BE2C (cell line): ENCODE measurements around the gene ATXN7L1.

ENCODE experiments used
- DNase-seq: peaks from one replicate; pipeline ENCODE4 v3.0.0-alpha.2; 2020
- H3K27me3 ChIP-seq: fragments of 250-450 bp; sonication (Bioruptor Pico); 2 replicates; pipeline ENCODE4 v1.5.1; 2020; ENCODE audit warnings: mild to moderate bottlenecking
- H3K36me3 ChIP-seq: fragments of 250-450 bp; sonication (Bioruptor Pico); 2 replicates; pipeline ENCODE4 v1.5.1; 2020; ENCODE audit warnings: mild to moderate bottlenecking
- H3K4me1 ChIP-seq: fragments of 250-450 bp; sonication (Bioruptor Pico); 2 replicates; pipeline ENCODE4 v1.5.1; 2020
- H3K4me3 ChIP-seq: 2 replicates; pipeline ENCODE4 v1.5.1; 2011; ENCODE audit warnings: low read depth, low read length
- H3K9me3 ChIP-seq: fragments of 250-450 bp; sonication (Bioruptor Pico); 2 replicates; pipeline ENCODE4 v1.5.1; 2020
- TF ChIP-seq, protein P1 (sequence below): IDR thresholded peaks from 2 replicates; pipeline ENCODE4 v1.5.1; 2012; ENCODE audit warnings: mild to moderate bottlenecking, low read depth, low read length

ATXN7L1 gene

DNA sequence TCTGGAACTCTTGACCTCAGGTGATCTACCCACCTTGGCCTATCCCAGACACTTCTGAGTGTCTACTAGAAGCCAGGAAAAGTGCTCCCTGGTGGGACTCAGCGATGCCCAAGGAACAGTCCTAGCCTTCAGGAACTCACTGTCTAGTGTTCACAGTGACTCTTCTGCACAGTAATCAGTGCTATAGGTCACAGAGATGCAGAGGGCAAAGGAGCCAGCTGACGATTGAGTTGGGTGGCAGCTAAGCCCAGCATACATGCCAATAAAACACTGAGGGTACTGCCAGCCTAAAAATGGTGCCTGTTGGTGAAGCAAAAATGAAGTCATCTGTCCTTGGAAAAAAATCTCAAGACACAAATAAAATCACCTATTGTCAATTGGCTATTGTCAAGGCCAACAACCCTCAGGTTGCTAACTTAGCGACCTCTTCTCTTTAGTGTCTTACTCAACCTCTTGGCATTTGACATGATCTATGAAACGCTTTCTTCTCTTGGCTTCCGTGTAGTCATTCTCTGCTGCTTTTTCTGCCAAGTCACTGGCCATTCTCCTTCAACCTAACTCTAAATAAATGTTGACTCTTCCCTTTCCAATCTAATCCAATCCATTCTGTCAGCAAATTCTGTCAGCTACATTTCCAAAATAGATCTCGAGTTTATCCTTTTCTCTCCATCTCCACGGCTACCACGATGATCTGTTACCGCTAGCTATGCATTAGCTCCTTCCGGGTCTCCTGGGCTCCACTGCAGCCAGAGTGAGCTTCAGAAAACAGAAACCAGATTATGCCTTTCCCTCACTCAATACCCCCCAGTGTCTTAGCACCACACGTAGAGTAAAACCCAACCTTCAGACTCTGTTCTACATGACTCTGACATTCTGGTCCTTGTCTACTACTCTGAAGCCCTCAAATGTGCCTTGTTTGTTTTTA is 99.2 kb downstream of the ATXN7L1 start:
- Histone ChIP-seq H3K4me1 (peaks cover 9% of the 10 kb centered on the region), H3K27me3 (no peaks in the 10 kb centered on the region), H3K9me3 (no peaks in the 10 kb centered on the region), H3K4me3 (no peak overlapping the region), H3K36me3 (no peaks in the 10 kb centered on the region)
- no peak for DNase-seq
- TF ChIP-seq, protein P1, sequence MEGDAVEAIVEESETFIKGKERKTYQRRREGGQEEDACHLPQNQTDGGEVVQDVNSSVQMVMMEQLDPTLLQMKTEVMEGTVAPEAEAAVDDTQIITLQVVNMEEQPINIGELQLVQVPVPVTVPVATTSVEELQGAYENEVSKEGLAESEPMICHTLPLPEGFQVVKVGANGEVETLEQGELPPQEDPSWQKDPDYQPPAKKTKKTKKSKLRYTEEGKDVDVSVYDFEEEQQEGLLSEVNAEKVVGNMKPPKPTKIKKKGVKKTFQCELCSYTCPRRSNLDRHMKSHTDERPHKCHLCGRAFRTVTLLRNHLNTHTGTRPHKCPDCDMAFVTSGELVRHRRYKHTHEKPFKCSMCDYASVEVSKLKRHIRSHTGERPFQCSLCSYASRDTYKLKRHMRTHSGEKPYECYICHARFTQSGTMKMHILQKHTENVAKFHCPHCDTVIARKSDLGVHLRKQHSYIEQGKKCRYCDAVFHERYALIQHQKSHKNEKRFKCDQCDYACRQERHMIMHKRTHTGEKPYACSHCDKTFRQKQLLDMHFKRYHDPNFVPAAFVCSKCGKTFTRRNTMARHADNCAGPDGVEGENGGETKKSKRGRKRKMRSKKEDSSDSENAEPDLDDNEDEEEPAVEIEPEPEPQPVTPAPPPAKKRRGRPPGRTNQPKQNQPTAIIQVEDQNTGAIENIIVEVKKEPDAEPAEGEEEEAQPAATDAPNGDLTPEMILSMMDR = no peak

DNA sequence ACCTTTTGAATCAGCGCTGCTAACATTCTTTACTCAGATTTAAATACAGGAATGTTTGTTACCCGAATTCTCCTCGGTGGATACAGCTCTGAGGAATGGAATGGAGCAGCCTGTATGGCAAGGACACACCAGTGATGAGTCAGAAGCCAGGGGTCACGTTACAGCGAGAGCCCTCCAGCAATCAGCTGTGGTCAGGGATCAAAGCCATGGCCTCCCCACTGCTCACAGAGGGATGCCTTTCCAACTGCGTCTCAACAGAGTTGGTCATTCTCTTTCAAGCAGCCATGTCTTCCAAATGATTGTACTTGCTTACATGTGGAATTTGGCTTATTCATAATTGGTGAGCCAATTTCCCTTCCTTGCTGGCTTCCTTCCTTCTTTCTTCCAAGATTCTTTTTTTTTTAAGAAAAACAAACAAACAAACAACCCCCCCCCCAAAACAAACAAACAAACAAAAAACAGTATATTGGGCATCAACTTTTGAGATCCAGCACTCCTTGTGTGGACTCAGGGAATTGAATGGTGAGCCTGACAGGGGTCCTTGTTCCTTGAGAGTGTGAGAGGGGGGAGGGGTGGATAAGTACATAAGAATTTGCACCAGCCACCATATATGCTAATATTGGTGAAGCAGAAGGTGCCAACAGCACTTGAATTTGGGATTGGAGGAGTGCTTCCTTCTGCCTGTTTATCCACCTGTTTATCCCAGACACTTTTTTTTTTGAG is 100.2 kb downstream of the ATXN7L1 start:
- Histone ChIP-seq H3K36me3 (no peaks in the 10 kb centered on the region), H3K9me3 (no peaks in the 10 kb centered on the region), H3K4me1 (peaks cover 9% of the 10 kb centered on the region), H3K4me3 (no peak overlapping the region), H3K27me3 (no peaks in the 10 kb centered on the region)
- no peak for DNase-seq
- TF ChIP-seq, protein P1 = no peak

DNA sequence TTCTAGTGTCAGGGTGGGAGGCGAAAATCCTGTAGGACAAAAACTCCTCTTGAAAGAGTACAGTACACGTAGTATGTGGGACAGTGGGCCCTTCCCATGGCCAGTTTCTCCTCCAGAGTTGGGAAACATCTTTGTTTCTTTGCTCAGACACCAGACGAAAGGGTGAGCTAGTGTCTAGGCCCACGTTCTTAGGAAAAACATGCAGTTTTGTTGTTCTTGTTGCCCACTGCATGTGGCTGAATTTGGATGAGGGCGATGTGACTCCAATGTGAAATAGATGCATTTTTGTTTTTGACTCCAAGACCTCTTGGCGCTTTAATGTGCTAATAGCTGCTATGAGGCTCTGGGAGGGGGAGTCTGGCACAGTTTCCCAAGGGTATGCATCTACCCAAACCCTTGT is 100.8 kb downstream of the ATXN7L1 start:
- H3K4me3 ChIP-seq = no peak overlapping the region
- H3K27me3 ChIP-seq = no peaks in the 10 kb centered on the region
- H3K9me3 ChIP-seq = no peaks in the 10 kb centered on the region
- peaks cover 10% of the 10 kb centered on the region for H3K4me1 ChIP-seq
- H3K36me3 ChIP-seq = no peaks in the 10 kb centered on the region
- DNase-seq = no peak
- TF ChIP-seq, protein P1 = no peak

DNA sequence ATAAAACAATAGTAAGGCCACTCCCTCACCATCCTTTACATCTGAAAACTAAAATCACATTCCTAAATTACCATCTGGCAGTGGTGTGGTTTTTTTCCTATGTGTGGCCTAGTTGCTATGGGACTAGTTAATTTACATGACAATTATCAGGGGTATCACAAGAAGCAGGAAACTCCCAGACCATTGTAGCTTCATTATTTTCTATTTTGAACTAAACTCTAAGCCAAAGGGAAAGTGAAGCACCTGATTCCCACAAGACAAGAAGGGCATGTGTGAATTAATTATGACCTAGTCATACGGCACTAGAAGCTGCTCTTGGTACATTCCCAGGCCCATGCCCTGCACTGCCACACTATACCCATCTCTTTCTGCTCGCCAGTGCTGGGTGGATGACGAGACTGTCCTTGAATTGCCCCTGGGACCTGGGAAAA is 103.4 kb downstream of the ATXN7L1 start:
- TF ChIP-seq, protein P1 = no peak
- Histone ChIP-seq H3K4me1 (peaks cover 13% of the 10 kb centered on the region), H3K4me3 (no peak overlapping the region), H3K9me3 (no peaks in the 10 kb centered on the region), H3K27me3 (no peaks in the 10 kb centered on the region), H3K36me3 (no peaks in the 10 kb centered on the region)
- DNase-seq = no peak

DNA sequence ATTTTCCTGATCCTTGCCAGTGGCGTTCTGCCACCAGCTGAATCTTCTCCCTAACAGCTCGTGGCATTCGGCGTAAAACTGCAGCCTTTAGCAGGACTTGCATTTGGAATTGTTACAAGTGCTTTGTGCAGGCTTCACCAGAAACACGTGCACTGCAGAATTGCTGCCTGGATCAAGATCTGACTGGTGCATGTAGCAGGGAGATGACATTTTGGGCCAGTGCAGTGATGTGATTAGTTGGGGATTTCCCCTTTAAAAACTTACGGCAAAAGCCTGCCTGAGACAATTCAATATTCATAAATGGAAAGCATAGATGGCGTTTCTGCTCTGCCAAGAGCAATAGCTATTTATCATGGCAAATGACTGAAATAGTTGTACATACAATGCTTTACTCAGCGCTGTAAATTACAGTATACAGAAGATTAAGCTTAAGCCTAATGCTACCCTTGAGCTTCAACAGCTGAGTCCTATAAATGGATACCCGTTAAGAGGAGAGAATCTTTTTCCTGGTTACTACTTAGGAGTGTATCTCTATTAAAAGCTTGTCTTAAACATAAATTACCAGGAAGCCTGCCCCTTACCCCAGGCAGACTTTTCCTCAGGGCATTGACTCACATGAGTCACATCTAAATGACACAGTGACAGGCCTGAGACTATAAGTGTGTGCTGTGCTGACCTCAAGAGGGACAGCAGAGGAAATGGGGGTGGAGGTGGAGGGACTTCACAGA is 106.3 kb downstream of the ATXN7L1 start:
- peaks cover 21% of the 10 kb centered on the region for H3K4me1 ChIP-seq
- no peaks in the 10 kb centered on the region for H3K9me3 ChIP-seq
- TF ChIP-seq, protein P1 = no peak
- no peaks in the 10 kb centered on the region for H3K36me3 ChIP-seq
- DNase-seq = peak; percentile 58
- H3K4me3 ChIP-seq = peak overlapping the region; percentile 18
- H3K27me3 ChIP-seq = no peaks in the 10 kb centered on the region
